Superior temporal gyrus (tissue), 1 donor: ENCODE data around the gene DDI1.

Source experiments
- DNase-seq: peaks from one replicate; pipeline ENCODE4 v3.0.0-alpha.2; 2016; ENCODE audit errors: extremely low spot score

DDI1 gene

DNA sequence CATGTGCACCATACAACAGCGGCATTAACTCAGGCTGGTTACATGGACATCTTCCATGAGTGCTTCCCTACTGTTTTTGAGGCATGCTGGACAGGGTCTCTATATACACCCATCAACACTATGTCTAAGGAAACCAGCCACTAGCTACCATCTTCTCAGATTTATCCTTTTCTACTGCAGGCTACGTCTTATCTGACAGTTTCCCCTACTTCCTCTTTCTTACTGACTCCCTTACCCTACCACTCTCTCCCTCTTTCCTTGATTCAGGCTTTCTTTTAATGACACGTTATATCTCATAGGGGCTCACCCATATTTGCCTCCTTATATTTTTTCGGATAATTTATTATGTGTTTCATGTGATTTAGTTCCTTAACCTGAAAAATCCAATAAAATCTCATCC lies 41.8 kb downstream of the DDI1 start:
- DNase-seq, result no peak

DNA sequence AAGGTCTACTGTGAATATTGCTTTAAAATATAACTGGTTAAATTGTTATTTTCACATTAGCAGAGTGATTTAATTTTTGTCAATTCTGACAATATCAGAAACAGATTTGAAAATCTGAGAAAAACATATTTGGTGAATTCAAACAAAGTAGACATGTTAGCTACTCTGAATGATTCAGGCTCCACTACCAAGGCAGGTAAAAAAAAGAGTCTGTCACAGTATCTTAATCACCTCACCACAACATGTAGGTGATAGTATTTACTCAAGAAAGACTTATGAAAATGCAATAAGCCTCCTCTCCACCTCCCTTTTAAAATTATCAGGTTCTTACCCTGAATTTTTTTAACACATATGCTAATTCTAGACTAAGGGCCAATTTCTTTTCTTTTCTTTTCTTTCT lies 42.6 kb downstream of the DDI1 start:
- no peak for DNase-seq

DNA sequence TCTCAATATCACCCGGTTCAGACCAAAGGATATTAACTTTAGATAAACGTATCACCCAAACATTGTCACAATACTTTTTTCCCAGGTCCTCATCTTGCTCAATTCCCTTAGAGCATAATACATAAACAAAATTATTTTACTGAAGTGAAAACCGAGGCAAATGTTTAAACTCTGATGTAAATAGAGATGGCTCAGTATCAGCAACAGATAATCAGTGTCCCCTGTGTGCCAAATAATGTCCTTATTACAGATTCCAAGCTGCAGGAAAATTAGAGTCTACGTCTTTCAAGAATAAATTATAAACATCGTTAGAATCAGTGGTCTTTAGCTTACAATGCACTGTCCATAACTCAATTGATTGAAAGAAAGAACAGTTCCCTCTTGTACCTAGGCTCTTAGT lies 50.2 kb downstream of the DDI1 start:
- no peak for DNase-seq
